A549 (cell line): ENCODE data around the gene POLR2J. TPM values are rescaled to one million over a fixed set of nuclear protein-coding genes. Genes with fewer than 3 reads are reported as not detected.

Experiments
- ATAC-seq, 2 experiments: fragments of 200-7000 bp in 1 of 2; fragments of >200 bp in 1 of 2; cut with Nextera tagmentation in 1 of 2; cut with Tn5 transposase in 1 of 2; 3 replicates each; pipeline versions ENCODE4 v1.8.0 to v1.9.1; 2018 to 2020; ENCODE audit warnings: mild to moderate bottlenecking in 1 of 2, moderate library complexity in 1 of 2
- CTCF ChIA-PET: fragments of 300-600 bp; sonication (Branson Sonifier 250); formaldehyde crosslinking; extraction: SDS; loops from one replicate; lab custom pipeline; 2021; ENCODE audit warnings: antibody characterized with exemption, inconsistent platforms; lab: Yijun Ruan, JAX
- POLR2A ChIA-PET: fragments of 350-600 bp; formaldehyde crosslinking; extraction: SDS; loops from one replicate; lab custom pipeline; 2021; ENCODE audit warnings: antibody characterized with exemption, inconsistent platforms; lab: Yijun Ruan, JAX
- DNase-seq, 2 experiments: peaks; one replicate each; pipeline versions ENCODE4 v3.0.0 to v3.0.0-alpha.2; 2011 to 2016; ENCODE audit warnings: low read depth in 1 of 2, low spot score in 1 of 2
- FAIRE-seq: peaks from 2 replicates; lab custom pipeline; 2011; peaks lifted over from hg19 to GRCh38; lab: Jason Lieb, UNC
- H3K27ac ChIP-seq, 2 experiments: fragments of >200 bp; sonication (Bioruptor Twin); formaldehyde crosslinking; 3 replicates each; pipeline ENCODE4 v1.5.1; 2016 to 2017
- H3K4me1 ChIP-seq: fragments of >200 bp; sonication (Bioruptor Twin); formaldehyde crosslinking; 3 replicates; pipeline ENCODE4 v1.6.1; 2016
- H3K4me2 ChIP-seq: fragments of >200 bp; sonication (Bioruptor Twin); formaldehyde crosslinking; 3 replicates; pipeline ENCODE4 v1.6.1; 2016
- H3K4me3 ChIP-seq: fragments of >200 bp; sonication (Bioruptor Twin); formaldehyde crosslinking; 3 replicates; pipeline ENCODE4 v1.5.1; 2016
- H3K9me3 ChIP-seq: fragments of >200 bp; sonication (Bioruptor Twin); formaldehyde crosslinking; 3 replicates; pipeline ENCODE4 v1.6.1; 2016
- ATOH8 ChIP-seq: fragments of 250-450 bp; sonication (Bioruptor Pico); IDR thresholded peaks from 2 replicates; pipeline ENCODE4 v1.5.0; 2020; ENCODE audit warnings: low read depth, mild to moderate bottlenecking, moderate library complexity
- BCL3 ChIP-seq: fragments of >200 bp; sonication (Bioruptor Twin); formaldehyde crosslinking; IDR thresholded peaks from 3 replicates; pipeline ENCODE4 v1.6.1; 2016
- BHLHE40 ChIP-seq: IDR thresholded peaks from 2 replicates; pipeline ENCODE4 v1.6.1; 2012; ENCODE audit warnings: low read depth, low read length, inconsistent platforms
- CBX8 ChIP-seq: fragments of 200-600 bp; sonication (generic); IDR thresholded peaks from 2 replicates; pipeline ENCODE4 v1.6.1; 2016
- CEBPB ChIP-seq, 2 experiments: fragments of >200 bp in 1 of 2; sonication (Bioruptor Twin) in 1 of 2; formaldehyde crosslinking in 1 of 2; IDR thresholded peaks; 2 replicates each; pipeline ENCODE4 v1.6.1; 2012 to 2016
- CHD2 ChIP-seq: fragments of 150-350 bp; IDR thresholded peaks from 2 replicates; pipeline ENCODE4 v1.6.1; 2014; ENCODE audit warnings: low read length; ENCODE audit not compliant: partially characterized antibody
- E2F6 ChIP-seq: IDR thresholded peaks from 2 replicates; pipeline ENCODE4 v1.6.1; 2012; ENCODE audit warnings: low read depth, borderline replicate concordance
- ELK1 ChIP-seq: fragments of 150-350 bp; IDR thresholded peaks from 2 replicates; pipeline ENCODE4 v1.6.1; 2014; ENCODE audit warnings: low read depth, mild to moderate bottlenecking, low read length
- EP300 ChIP-seq, 2 experiments: fragments of >200 bp; sonication (Bioruptor Twin); formaldehyde crosslinking; IDR thresholded peaks; 2 replicates in 1 of 2; 3 replicates in 1 of 2; pipeline ENCODE4 v1.6.1; 2016 to 2017
- ESRRA ChIP-seq: fragments of 150-350 bp; IDR thresholded peaks from 2 replicates; pipeline ENCODE4 v1.6.1; 2014; ENCODE audit warnings: mild to moderate bottlenecking, low read length, borderline replicate concordance
- FOSB ChIP-seq: fragments of 250-450 bp; sonication (Bioruptor Pico); IDR thresholded peaks from 2 replicates; pipeline ENCODE4 v1.5.0; 2020; ENCODE audit warnings: mild to moderate bottlenecking, moderate library complexity
- FOXS1 ChIP-seq: fragments of 250-450 bp; sonication (Bioruptor Pico); IDR thresholded peaks from 2 replicates; pipeline ENCODE4 v1.5.0; 2020; ENCODE audit warnings: mild to moderate bottlenecking, moderate library complexity
- GATA3 ChIP-seq: IDR thresholded peaks from 2 replicates; pipeline ENCODE4 v1.6.1; 2012; ENCODE audit warnings: borderline replicate concordance
- HDAC2 ChIP-seq: fragments of 200-600 bp; sonication (generic); IDR thresholded peaks from 2 replicates; pipeline ENCODE4 v1.6.1; 2016
- HES2 ChIP-seq: fragments of >200 bp; sonication (Bioruptor Twin); formaldehyde crosslinking; IDR thresholded peaks from 2 replicates; pipeline ENCODE4 v1.6.1; 2016
- HEYL ChIP-seq: fragments of 250-450 bp; sonication (Bioruptor Pico); IDR thresholded peaks from 2 replicates; pipeline ENCODE4 v1.8.0; 2021; ENCODE audit warnings: mild to moderate bottlenecking, moderate library complexity
- HMGXB4 ChIP-seq: fragments of 250-450 bp; sonication (Bioruptor Pico); IDR thresholded peaks from 2 replicates; pipeline ENCODE4 v1.5.0; 2021; ENCODE audit warnings: mild to moderate bottlenecking, moderate library complexity, borderline replicate concordance
- HOXA7 ChIP-seq: fragments of 250-450 bp; sonication (Bioruptor Pico); IDR thresholded peaks from 2 replicates; pipeline ENCODE4 v1.5.0; 2020; ENCODE audit warnings: mild to moderate bottlenecking, moderate library complexity
- HOXB13 ChIP-seq: fragments of 250-450 bp; sonication (Bioruptor Pico); IDR thresholded peaks from 2 replicates; pipeline ENCODE4 v1.5.0; 2020; ENCODE audit warnings: low read depth, mild to moderate bottlenecking, moderate library complexity
- JUN ChIP-seq, 2 experiments: fragments of >200 bp; sonication (Bioruptor Twin); formaldehyde crosslinking; IDR thresholded peaks; 2 replicates in 1 of 2; 3 replicates in 1 of 2; pipeline ENCODE4 v1.6.1; 2016 to 2017
- JUNB ChIP-seq: fragments of >200 bp; sonication (Bioruptor Twin); formaldehyde crosslinking; IDR thresholded peaks from 2 replicates; pipeline ENCODE4 v1.6.1; 2016
- KDM1A ChIP-seq: fragments of 200-600 bp; sonication (generic); IDR thresholded peaks from 2 replicates; pipeline ENCODE4 v1.6.1; 2016; ENCODE audit warnings: low read depth, mild to moderate bottlenecking
- KDM5A ChIP-seq: fragments of 200-600 bp; sonication (generic); IDR thresholded peaks from 2 replicates; pipeline ENCODE4 v1.6.1; 2016; ENCODE audit warnings: antibody characterized with exemption, mild to moderate bottlenecking
- MYC ChIP-seq: IDR thresholded peaks from 2 replicates; pipeline ENCODE4 v1.6.1; 2012; ENCODE audit warnings: mild to moderate bottlenecking, inconsistent platforms, low read length, improper control_type of control experiment, borderline replicate concordance
- NFE2L2 ChIP-seq: fragments of 150-350 bp; conservative IDR thresholded peaks from 2 replicates; pipeline ENCODE4 v1.6.1; 2014; ENCODE audit warnings: low read length
- NR3C1 ChIP-seq: fragments of >200 bp; sonication (Bioruptor Twin); formaldehyde crosslinking; IDR thresholded peaks from 3 replicates; pipeline ENCODE4 v1.6.1; 2017
- PHF8 ChIP-seq: fragments of 200-600 bp; sonication (generic); IDR thresholded peaks from 2 replicates; pipeline ENCODE4 v1.6.1; 2016; ENCODE audit warnings: low read depth, mild to moderate bottlenecking, antibody characterized with exemption, moderate library complexity, borderline replicate concordance
- POLR2A ChIP-seq: IDR thresholded peaks from 2 replicates; pipeline ENCODE4 v1.6.1; 2012; ENCODE audit warnings: mild to moderate bottlenecking, low read length
- RAD21 ChIP-seq, 2 experiments: fragments of >200 bp in 1 of 2; sonication (Bioruptor Twin) in 1 of 2; formaldehyde crosslinking in 1 of 2; IDR thresholded peaks in 1 of 2; conservative IDR thresholded peaks in 1 of 2; 2 replicates in 1 of 2; 3 replicates in 1 of 2; pipeline ENCODE4 v1.6.1; 2012 to 2018; ENCODE audit warnings: inconsistent platforms in 1 of 2
- RFX5 ChIP-seq: fragments of 450-650 bp; IDR thresholded peaks from 2 replicates; pipeline ENCODE4 v1.7.1; 2014; ENCODE audit warnings: antibody characterized with exemption, mild to moderate bottlenecking, moderate library complexity
- SREBF2 ChIP-seq: fragments of 450-650 bp; IDR thresholded peaks from 2 replicates; pipeline ENCODE4 v1.6.1; 2014; ENCODE audit warnings: mild to moderate bottlenecking, moderate library complexity
- ZFP36 ChIP-seq: fragments of 450-650 bp; IDR thresholded peaks from 2 replicates; pipeline ENCODE4 v1.6.1; 2014; ENCODE audit warnings: borderline replicate concordance; ENCODE audit not compliant: partially characterized antibody
- ZSCAN20 ChIP-seq: fragments of 250-450 bp; sonication (Bioruptor Pico); IDR thresholded peaks from 2 replicates; pipeline ENCODE4 v1.8.0; 2022; ENCODE audit warnings: mild to moderate bottlenecking, moderate library complexity
- WGBS: methylation state at CpG from one replicate; pipeline ENCODE4 v1.1.6; 2017; ENCODE audit errors: missing lambda C conversion rate; 5-methylcytosine and 5-hydroxymethylcytosine counted together
- polyA plus RNA-seq, 4 experiments: library from polyadenylated mRNA; depleted of rRNA in 3 of 4; stranded (reverse); fragments of >200 nt; fragmentation: RNase III in 1 of 4; extraction: RNeasy Plus Mini Kit Qiagen cat#74134 plus additional on column Dnase treatment in 1 of 4; gene quantifications; 2 replicates in 3 of 4; 3 replicates in 1 of 4; pipeline ENCODE4 v1.2.3, GENCODE V29; 2011 to 2017

Gene POLR2J
- polyA plus RNA-seq, 2 of the 4 experiments (the other 2 are of a cell fraction): 99.0 to 104 TPM

- TF ChIP-seq ESRRA (no peak), NR3C1 (no peak), CEBPB (IDR thresholded peaks at IDR 0.05) (no peak), GATA3 (no peak), JUN (IDR thresholded peaks at IDR 0.05) (no peak), KDM1A (no peak), HMGXB4 (CRISPR knock-in tag) (no peak), POLR2A (no peak), ATOH8 (CRISPR knock-in tag) (no peak), EP300 (IDR thresholded peaks at IDR 0.05) (no peak), HEYL (CRISPR knock-in tag) (no peak), FOSB (CRISPR knock-in tag) (no peak), PHF8 (no peak), ZSCAN20 (CRISPR knock-in tag) (no peak), CHD2 (no peak), KDM5A (no peak), ZFP36 (no peak), CBX8 (no peak)
- CTCF ChIA-PET: interaction anchor here (0.8 to 1.3 kb wide), 3 partner anchors 51 to 185 kb away, joined by 3 to 4 read pairs (median 4); no protein-coding TSS in a partner anchor
- no peak for DNase-seq
- no peak for FAIRE-seq
- WGBS: 17% methylated on average over 24 of the region's 24 CpGs
- H3K4me3 ChIP-seq: peak overlapping the region; percentile 77
- peaks cover 10% of the 10 kb centered on the region; the same call in 2 of the 3 replicates for H3K4me1 ChIP-seq
- peak overlapping the region; percentile 84 to 94 for H3K27ac ChIP-seq
- no peaks in the 10 kb centered on the region for H3K9me3 ChIP-seq
- POLR2A ChIA-PET: interaction anchor here (1.0 to 1.2 kb wide), 2 partner anchors 8 to 31 kb away, joined by 4 to 10 read pairs; partner anchors contain the start of gene ORAI2
- H3K4me2 ChIP-seq: peak overlapping the region; percentile 89
- ATAC-seq: no peak
Observed at GRCh38 chr7:102463841-102464576, 14.7 kb downstream of the POLR2J start.

- WGBS: 89% methylated on average over 8 of the region's 8 CpGs
- Histone ChIP-seq H3K9me3 (no peaks in the 10 kb centered on the region), H3K27ac (no peak overlapping the region), H3K4me3 (no peak overlapping the region), H3K4me2 (no peak overlapping the region), H3K4me1 (peaks cover 5% of the 10 kb centered on the region; the same call in 2 of the 3 replicates)
- ATAC-seq: no peak
- no peak for DNase-seq
- CTCF ChIA-PET: interaction anchor here (2.1 kb wide), 1 partner anchor 56 kb away, joined by 4 read pairs; no protein-coding TSS in a partner anchor
- POLR2A ChIA-PET: no interaction called here
- FAIRE-seq: no peak
- TF ChIP-seq HOXA7 (CRISPR knock-in tag): no peak
- TF ChIP-seq ELK1: no peak
- no peak for TF ChIP-seq BCL3
- no peak for TF ChIP-seq RFX5
- TF ChIP-seq SREBF2: no peak
- no peak for TF ChIP-seq BHLHE40
- TF ChIP-seq MYC: no peak
- TF ChIP-seq NFE2L2: no peak
- no peak for TF ChIP-seq HDAC2
- TF ChIP-seq RAD21 (conservative IDR thresholded peaks at IDR 0.05 in 1 of 2, IDR thresholded peaks at IDR 0.05 in 1 of 2): no peak
- no peak for TF ChIP-seq ESRRA
- no peak for TF ChIP-seq HOXB13 (CRISPR knock-in tag)
- TF ChIP-seq CEBPB (IDR thresholded peaks at IDR 0.05): no peak
- TF ChIP-seq FOSB (CRISPR knock-in tag): no peak
- no peak for TF ChIP-seq E2F6
- TF ChIP-seq FOXS1 (CRISPR knock-in tag): no peak
- no peak for TF ChIP-seq JUNB
- TF ChIP-seq HES2: no peak
Observed at GRCh38 chr7:102460467-102460866, 18.3 kb downstream of the POLR2J start.
